K562 (cell line): ENCODE data around the gene PRR15L. TPM values are rescaled to one million over a fixed set of nuclear protein-coding genes. Genes with fewer than 3 reads are reported as not detected.
"Not testable (repeated sequence)": the region's sequence is repeated elsewhere in the genome, so short reads cannot be mapped to it uniquely, and the experiment has no call there.

Source experiments
- ATAC-seq: fragments of 200-7000 bp; cut with Tn5 transposase; 3 replicates; pipeline ENCODE4 v1.9.1; 2020; ENCODE audit warnings: moderate library complexity
- BruUV-seq: library from RNA; stranded (reverse); fragments of 400-500 nt; replicated peaks from 2 replicates; lab custom pipeline; 2021; lab: Mats Ljungman, UMichigan
- CTCF ChIA-PET: fragments of 300-600 bp; formaldehyde crosslinking; extraction: SDS; loops from one replicate; lab custom pipeline; 2021; ENCODE audit warnings: low intra/inter-chr PET ratio; lab: Yijun Ruan, JAX
- POLR2A ChIA-PET: fragments of 300-600, 350-650 bp; sonication (Branson Sonifier 250); formaldehyde crosslinking; extraction: SDS; loops from one replicate; lab custom pipeline; 2021; ENCODE audit warnings: antibody characterized with exemption, inconsistent platforms; lab: Yijun Ruan, JAX
- DNase-seq, 4 experiments: peaks; one replicate each; pipeline versions ENCODE4 v3.0.0 to v3.0.0-alpha.2; 2011 to 2018; ENCODE audit warnings: low spot score in 3 of 4, mixed read lengths in 3 of 4; ENCODE audit errors: extremely low read depth in 1 of 4
- FAIRE-seq: peaks from 2 replicates; lab custom pipeline; 2011; peaks lifted over from hg19 to GRCh38; lab: Jason Lieb, UNC
- H2AFZ ChIP-seq: 2 replicates; pipeline ENCODE4 v1.6.0; 2011; ENCODE audit warnings: low read depth, low read length, control low read depth, inconsistent platforms
- H3K27ac ChIP-seq: fragments of 200-600 bp; 3 replicates; pipeline ENCODE4 v1.8.0; 2011; ENCODE audit warnings: low read depth, mild to moderate bottlenecking, control low read depth, inconsistent platforms, low read length, moderate library complexity, mixed read lengths; ENCODE audit errors: extremely low read depth
- H3K27me3 ChIP-seq, 2 experiments: fragments of 300-600 bp in 1 of 2; 2 replicates in 1 of 2; 3 replicates in 1 of 2; pipeline versions ENCODE4 v1.6.0 to v1.8.0; 2011; ENCODE audit warnings: inconsistent platforms in 2 of 2, low read length in 2 of 2, mild to moderate bottlenecking in 1 of 2, mixed read lengths in 1 of 2, moderate library complexity in 1 of 2; ENCODE audit not compliant: control insufficient read depth in 2 of 2, insufficient read depth in 2 of 2
- H3K36me3 ChIP-seq: fragments of 300-600 bp; 3 replicates; pipeline ENCODE4 v1.8.0; 2011; ENCODE audit warnings: mild to moderate bottlenecking, low read length, inconsistent platforms; ENCODE audit not compliant: control insufficient read depth, insufficient read depth
- H3K4me1 ChIP-seq, 2 experiments: fragments of 200-600 bp in 1 of 2; replicated peaks in 1 of 2; 2 replicates in 1 of 2; 3 replicates in 1 of 2; pipeline versions ENCODE4 v1.5.1 to v1.8.0; 2011; ENCODE audit warnings: inconsistent platforms in 2 of 2, low read length in 2 of 2, mild to moderate bottlenecking in 1 of 2, mixed read lengths in 1 of 2, moderate library complexity in 1 of 2; ENCODE audit not compliant: control insufficient read depth in 2 of 2, insufficient read depth in 2 of 2
- H3K4me2 ChIP-seq: 2 replicates; pipeline ENCODE4 v1.6.1; 2011; ENCODE audit warnings: low read length, control low read depth, inconsistent platforms, mixed read lengths; ENCODE audit not compliant: insufficient read depth
- H3K4me3 ChIP-seq: fragments of 200-600 bp; sonication (generic), shearing (Covaris generic); 2 replicates; pipeline ENCODE4 v1.5.1; 2016; ENCODE audit warnings: control low read depth, inconsistent platforms
- H3K79me2 ChIP-seq: fragments of 200-600 bp; 3 replicates; pipeline ENCODE4 v1.8.0; 2011; ENCODE audit warnings: low read length, inconsistent platforms; ENCODE audit not compliant: control insufficient read depth, insufficient read depth
- H3K9ac ChIP-seq, 2 experiments: 2 replicates each; pipeline versions ENCODE4 v1.6.0 to v1.6.1; 2011; ENCODE audit warnings: low read depth in 2 of 2, low read length in 2 of 2, control low read depth in 1 of 2, inconsistent platforms in 1 of 2, mild to moderate bottlenecking in 1 of 2, mixed read lengths in 1 of 2; ENCODE audit not compliant: insufficient read depth in 1 of 2
- H3K9me1 ChIP-seq: one replicate; pipeline ENCODE4 v1.6.0; 2011; ENCODE audit warnings: inconsistent platforms, mild to moderate bottlenecking, low read length, moderate library complexity; ENCODE audit not compliant: control insufficient read depth, insufficient read depth
- H3K9me3 ChIP-seq: replicated peaks from 2 replicates; pipeline ENCODE4 v1.5.1; 2011; ENCODE audit warnings: low read depth, low read length, inconsistent platforms; ENCODE audit not compliant: control insufficient read depth, insufficient read depth
- H4K20me1 ChIP-seq: replicated peaks from 2 replicates; pipeline ENCODE4 v1.6.1; 2011; ENCODE audit warnings: low read length, inconsistent platforms, mixed read lengths; ENCODE audit not compliant: control insufficient read depth, insufficient read depth
- EGR1 ChIP-seq: fragments of 450-650 bp; conservative IDR thresholded peaks from 2 replicates; pipeline ENCODE4 v1.6.1; 2017; ENCODE audit warnings: mild to moderate bottlenecking
- ZNF12 ChIP-seq: sonication (generic); formaldehyde crosslinking; IDR thresholded peaks from 2 replicates; pipeline ENCODE4 v1.4.0; 2020; ENCODE audit warnings: mild to moderate bottlenecking, missing genetic modification reagents
- ZNF121 ChIP-seq: sonication (generic); formaldehyde crosslinking; conservative IDR thresholded peaks from 2 replicates; pipeline ENCODE4 v1.8.0; 2022; ENCODE audit warnings: missing genetic modification reagents
- WGBS: fragments of 100-300 bp; shearing (Covaris generic); methylation state at CpG from one replicate; pipeline ENCODE4 v1.1.6; 2016; ENCODE audit warnings: low coverage, mixed read lengths; ENCODE audit not compliant: insufficient coverage; ENCODE audit errors: missing lambda C conversion rate; 5-methylcytosine and 5-hydroxymethylcytosine counted together
- in situ Hi-C: fragments of 300-500 bp; cut with MboI; formaldehyde crosslinking; loops from 4 replicates; pipeline ENCODE4 v1.15.0; 2018; ENCODE audit warnings: inconsistent platforms, mixed read lengths
- intact Hi-C: fragments of 100-400 bp; cut with micrococcal nuclease; formaldehyde crosslinking; loops from 2 replicates; pipeline ENCODE4 v1.14.2; 2022
- polyA plus RNA-seq, 8 experiments: library from polyadenylated mRNA; depleted of rRNA in 4 of 8; stranded (reverse) in 5 of 8; unstranded in 3 of 8; fragments of >200 nt; fragmentation: Nextera tagmentation in 2 of 8; fragmentation: Illumina TruSeq in 1 of 8; extraction: Ambion mirVana in 2 of 8; extraction: Trizol in 1 of 8; gene quantifications; 2 replicates each; pipeline versions ENCODE4 v1.2.1 to v1.2.3, GENCODE V29; 2011 to 2014; ENCODE audit warnings: inconsistent platforms in 1 of 8, missing spikeins in 1 of 8
- total RNA-seq, 7 experiments: library from RNA; depleted of rRNA in 6 of 7; stranded (reverse); fragments of >200 nt in 6 of 7; fragmentation: Illumina TruSeq in 2 of 7; extraction: Trizol in 2 of 7; gene quantifications; 2 replicates each; pipeline versions ENCODE4 v1.2.1 to v1.2.3, GENCODE V29; 2011 to 2021; ENCODE audit warnings: low replicate concordance in 1 of 7

PRR15L gene
- total and polyA plus RNA-seq, 9 of the 15 experiments (the other 6 are each of a cell fraction or from before 2014, with no cell fraction given): 0.03 TPM; not detected in 8

- BruUV-seq, H3K36me3 ChIP-seq, H4K20me1 ChIP-seq, H3K4me3 ChIP-seq, FAIRE-seq, H3K27me3 ChIP-seq, in situ Hi-C loops, H3K9me3 ChIP-seq, CTCF ChIA-PET, H3K4me2 ChIP-seq, ATAC-seq, H3K79me2 ChIP-seq, H3K9ac ChIP-seq, H3K9me1 ChIP-seq, intact Hi-C loops, DNase-seq: not testable (repeated sequence)
- H3K4me1 ChIP-seq: peaks cover 15 to 20% of the 10 kb centered on the region in 2 experiments
- WGBS: 96% methylated on average over 5 of the region's 5 CpGs
- peak overlapping the region; percentile 87; the same call in 1 of the 3 replicates for H3K27ac ChIP-seq
- H2AFZ ChIP-seq: peak overlapping the region; percentile 91; the same call in 1 of the 2 replicates
- TF ChIP-seq ZNF121: peak; percentile 56
- POLR2A ChIA-PET: interaction anchor here (1.1 to 1.6 kb wide), 3 partner anchors 10 to 106 kb away, joined by 3 to 6 read pairs (median 3); partner anchors contain the start of gene SP2
Observed at GRCh38 chr17:48001657-48002056, 44.0 kb upstream of the PRR15L start.

- FAIRE-seq: no peak
- POLR2A ChIA-PET: interaction anchor here (1.1 to 1.6 kb wide), 2 partner anchors 10 to 106 kb away, joined by 3 to 6 read pairs; partner anchors contain the start of gene SP2
- in situ Hi-C loops: no loop called here
Observed at GRCh38 chr17:48001197-48001596, 43.5 kb upstream of the PRR15L start.

More at GRCh38 chr17:48001197-48001596, 43.5 kb upstream of the PRR15L start:
- Histone ChIP-seq H3K79me2 (no peaks in the 10 kb centered on the region), H3K27me3 (no peaks in the 10 kb centered on the region), H3K9me1 (no peaks in the 10 kb centered on the region), H3K27ac (no peak overlapping the region), H2AFZ (no peak overlapping the region), H3K4me3 (no peak overlapping the region), H4K20me1 (no peaks in the 10 kb centered on the region), H3K36me3 (no peaks in the 10 kb centered on the region), H3K9ac (no peak overlapping the region), H3K4me1 (peaks cover 20 to 24% of the 10 kb centered on the region in 2 experiments), H3K9me3 (no peaks in the 10 kb centered on the region), H3K4me2 (no peak overlapping the region)
- no TSS peak for BruUV-seq
- no peak for ATAC-seq
- WGBS: 74% methylated on average over 1 of the region's 1 CpG
- intact Hi-C loops: no loop called here
- no peak for DNase-seq
- TF ChIP-seq EGR1: no peak
- no peak for TF ChIP-seq ZNF12
- CTCF ChIA-PET: no interaction called here
